ENCODE measurements around the gene ANK3.

Gene ANK3

GRCh38 chr10:60167050-60167449 is 222.6 kb downstream of the ANK3 start:
- DNase-seq = no peak

DNA sequence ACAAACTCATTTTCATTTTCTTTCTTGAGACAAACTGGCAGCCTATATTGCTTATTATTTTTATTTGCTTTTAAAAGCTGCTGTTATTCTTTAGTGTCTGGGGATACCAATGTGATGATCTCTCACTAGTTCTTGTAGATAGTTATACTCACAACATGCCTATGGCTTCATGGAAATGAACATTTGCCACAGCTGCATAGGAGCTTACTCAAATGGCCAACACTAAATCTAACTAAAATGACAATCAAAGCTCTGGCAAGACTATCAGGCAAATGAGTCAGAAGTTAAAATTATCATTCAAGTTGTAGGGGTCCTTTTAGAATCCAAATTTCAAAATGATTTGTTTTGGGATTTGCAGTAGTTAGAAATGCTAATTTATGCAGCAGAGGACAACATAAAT is 225.9 kb downstream of the ANK3 start:
- no peak for DNase-seq

GRCh38 chr10:60162631-60163030 is 227.0 kb downstream of the ANK3 start:
- DNase-seq = no peak

DNA sequence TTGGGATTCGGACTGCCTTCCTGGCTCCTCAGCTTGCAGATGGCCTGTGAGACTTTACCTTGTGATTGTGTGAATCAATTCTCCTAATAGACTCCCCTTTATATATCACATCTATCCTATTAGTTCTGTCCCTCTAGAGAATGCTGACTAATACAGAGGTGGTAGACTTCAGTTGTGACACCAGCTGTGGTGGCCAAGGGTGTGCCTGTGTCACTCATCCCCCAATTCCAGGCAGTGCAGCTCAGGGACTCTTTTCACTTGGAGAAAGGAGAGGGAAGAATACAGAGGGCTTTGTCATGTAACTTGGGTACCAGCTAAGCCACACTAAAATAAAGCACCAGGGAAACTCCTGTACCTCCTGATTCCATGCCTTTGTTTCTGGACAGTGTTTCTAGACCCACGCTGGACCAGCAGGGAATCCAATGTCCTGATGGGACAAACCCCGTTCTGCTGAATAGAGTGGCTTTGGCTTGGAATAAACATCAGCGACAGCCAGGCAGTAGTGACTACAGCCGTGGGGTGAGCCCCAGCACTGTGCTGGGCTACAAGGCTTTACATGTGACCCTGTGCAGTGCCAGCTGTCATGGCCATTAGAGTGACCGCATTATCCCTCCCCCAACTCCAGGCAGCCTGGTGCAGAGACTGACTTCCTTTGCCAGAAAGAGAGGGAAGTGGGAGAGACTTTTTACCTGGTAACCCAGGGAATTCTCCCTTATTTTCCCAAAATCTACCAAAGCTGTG is 233.6 kb downstream of the ANK3 start:
- DNase-seq = no peak

GRCh38 chr10:60155099-60155877 is 234.4 kb downstream of the ANK3 start:
- DNase-seq = no peak

DNA sequence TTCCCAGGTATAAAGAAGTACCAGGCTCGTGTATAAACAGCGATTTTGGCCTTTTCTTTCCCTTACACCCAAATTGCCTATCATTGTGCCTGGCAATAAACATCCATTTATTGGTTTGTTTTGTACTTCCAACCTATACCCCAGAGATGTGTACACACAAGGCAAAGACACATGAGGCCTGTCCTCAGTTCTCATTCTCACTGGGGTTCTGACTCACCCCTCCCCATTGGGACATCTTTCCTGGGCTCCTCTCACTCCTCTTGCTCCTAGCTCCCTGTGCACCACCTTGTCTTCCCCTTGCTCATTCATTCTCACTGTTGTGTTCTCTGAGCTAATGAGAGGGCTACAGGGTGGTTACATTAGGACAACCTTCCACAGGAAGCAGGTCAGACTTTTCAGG is 240.7 kb downstream of the ANK3 start:
- no peak for DNase-seq

DNA sequence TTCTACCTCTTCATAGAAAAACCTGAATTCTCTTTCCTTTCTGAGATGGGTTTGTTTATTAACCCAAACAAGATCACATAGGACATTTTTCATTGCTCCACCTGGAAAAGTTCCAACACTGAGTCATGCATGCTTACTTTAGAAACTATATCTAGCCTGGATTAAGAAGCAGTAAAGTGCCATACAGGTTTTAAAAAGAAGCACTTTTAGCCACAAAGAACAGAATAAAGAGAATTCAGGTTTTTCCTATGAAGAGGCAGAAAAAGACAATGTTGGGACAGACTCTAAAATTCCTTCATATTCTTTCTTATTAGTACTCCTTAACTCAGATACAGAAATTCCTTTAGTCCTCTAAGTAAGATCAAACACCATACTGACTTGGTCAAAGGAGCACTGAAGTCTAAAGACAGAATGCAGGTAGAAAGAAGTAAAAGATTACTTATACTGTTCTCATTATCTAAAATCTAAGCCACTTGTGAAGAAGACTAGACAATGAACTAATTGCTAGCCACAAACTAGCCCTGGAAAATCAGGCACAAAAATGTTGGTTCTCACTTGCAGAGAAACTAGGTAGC is 241.3 kb downstream of the ANK3 start:
- no peak for DNase-seq

GRCh38 chr10:60147576-60148265 is 242.0 kb downstream of the ANK3 start:
- DNase-seq = no peak

- no peak for DNase-seq
Observed at GRCh38 chr10:60147025-60147424, 242.7 kb downstream of the ANK3 start.

DNA sequence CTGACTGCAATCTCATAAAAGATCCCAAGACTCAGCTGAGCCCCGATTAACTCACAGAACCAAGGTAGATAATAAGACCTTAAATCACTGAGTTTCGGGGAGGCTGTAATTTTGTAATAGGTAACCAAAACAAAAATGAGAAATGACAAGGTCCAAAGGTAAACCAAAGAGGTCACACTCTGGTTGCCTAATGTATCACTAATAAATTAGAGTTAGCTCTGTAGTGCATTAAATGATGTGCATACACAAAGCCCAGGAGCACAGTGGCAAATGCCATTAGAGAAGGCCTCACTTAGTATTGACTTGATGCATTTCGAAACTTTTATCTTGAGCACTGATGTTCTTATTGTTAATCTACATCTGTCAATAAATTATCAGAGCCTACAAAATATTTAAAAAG is 245.6 kb downstream of the ANK3 start:
- no peak for DNase-seq

- no peak for DNase-seq
Observed at GRCh38 chr10:60142736-60143135, 246.9 kb downstream of the ANK3 start.

DNA sequence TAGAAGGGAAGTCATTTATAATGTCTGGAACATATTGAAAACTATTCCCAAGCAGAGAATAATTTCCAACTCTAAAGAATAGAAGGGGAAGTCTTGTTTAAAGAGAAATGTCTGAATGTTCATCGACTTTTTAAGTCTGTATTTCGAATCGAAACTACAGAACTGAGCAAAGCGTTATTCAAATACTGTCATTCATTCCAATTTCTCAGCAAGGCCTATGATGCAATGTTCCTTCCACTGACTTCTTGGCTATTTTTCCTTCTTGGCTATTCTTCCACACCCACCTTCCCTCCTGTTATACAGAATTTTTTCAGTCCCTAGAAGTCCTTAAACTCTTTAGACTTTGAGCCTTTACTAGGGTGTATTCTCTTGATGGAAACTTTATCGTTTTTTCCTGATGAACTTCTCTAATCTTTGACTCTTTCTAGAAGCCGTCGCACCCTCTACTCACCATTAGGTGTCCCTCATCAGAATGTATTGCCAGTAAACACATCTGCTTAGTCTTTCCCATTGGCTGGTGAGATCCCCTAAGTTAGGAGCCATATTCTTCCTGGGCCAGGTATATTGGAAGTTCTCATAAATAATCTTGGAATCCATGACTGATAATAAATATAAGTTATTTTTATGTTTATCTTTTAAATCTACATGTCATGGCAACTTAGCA is 247.6 kb downstream of the ANK3 start:
- DNase-seq = no peak

DNA sequence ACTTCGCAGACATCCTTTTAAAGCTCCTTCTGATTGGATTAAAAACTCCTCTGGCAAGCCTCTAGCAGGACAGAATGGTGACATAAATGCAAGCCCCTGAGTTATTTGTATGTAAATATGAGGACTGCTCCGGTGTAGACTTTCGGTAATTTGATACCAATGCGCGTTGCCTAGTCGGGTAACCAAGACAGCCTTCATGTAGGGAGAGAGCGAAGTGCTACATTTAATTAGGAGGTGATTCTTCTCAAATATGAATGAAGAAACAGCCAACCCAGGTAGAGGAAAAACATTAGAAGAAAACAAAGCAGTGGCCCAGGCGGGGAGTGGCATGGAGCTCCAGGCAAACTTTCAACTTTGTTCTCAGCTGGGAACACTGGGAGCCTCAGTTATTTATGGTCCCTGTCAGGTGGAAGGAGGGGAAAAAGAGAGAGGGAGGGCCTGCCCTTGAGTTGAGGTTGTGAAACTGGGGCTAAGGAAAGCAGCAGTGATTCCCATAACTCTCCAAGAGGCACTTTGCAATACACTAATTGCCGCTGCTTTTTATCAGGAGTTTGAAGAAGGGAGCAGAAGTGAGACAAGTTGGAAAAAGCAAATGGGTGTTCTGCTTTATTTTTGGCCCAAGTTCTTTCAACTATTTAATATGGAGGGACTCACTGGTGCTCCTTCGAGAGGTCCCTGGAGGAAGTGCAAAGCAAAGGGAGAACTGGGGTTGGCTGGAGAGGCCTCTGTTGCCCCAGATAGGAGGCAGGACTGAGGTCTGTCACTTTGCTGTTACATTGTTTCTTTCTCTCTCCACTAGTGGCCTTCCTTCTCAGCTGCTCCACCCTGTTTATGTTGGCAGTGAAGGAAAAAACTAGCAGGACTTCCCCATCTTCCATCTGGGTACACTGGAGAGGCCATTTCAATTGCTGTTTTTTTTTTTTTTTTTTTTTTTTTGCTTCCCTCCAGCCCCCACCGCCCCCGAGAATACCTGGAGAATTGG is 248.7 kb downstream of the ANK3 start:
- peak; percentile 73 for DNase-seq

GRCh38 chr10:60139798-60140566 is 249.7 kb downstream of the ANK3 start:
- no peak for DNase-seq

DNA sequence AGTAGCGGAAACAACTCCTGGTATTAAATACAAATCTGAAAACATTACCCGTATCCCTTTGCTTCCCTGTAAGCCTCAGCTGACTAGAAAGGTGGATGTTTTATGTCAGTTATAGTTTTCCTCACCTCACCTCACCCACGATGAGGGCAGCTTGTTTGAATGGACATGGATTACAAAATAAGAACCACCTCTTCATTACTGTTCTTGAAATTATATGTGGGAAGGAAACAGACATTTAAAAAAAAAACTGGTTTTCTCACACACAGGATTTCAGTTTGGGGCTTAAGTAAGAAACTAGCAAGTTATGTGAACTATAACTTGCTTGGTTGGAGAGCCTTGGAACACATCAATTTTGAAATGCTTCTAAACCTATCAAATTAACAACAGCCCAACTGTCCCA is 250.4 kb downstream of the ANK3 start:
- no peak for DNase-seq

GRCh38 chr10:60138842-60139241 is 250.8 kb downstream of the ANK3 start:
- DNase-seq = no peak

DNA sequence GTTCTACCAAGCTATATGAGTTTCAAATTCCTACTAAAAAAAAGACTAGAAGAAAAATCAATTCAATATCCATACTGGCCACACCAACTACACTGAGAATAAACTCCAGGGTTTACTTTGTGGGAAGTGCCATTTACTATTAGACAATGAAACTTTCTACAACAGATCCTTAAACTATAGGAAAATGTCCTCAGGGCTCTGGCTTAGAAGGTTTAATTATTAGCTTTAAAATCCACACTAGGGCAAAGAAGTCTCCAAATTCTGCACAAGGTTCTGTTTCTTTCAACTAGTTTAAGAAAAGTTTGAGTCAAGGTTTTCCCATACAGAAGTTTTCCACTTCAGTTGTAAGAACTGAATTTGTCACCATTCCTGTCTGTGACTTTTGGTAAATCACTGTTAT is 251.6 kb downstream of the ANK3 start:
- no peak for DNase-seq

- no peak for DNase-seq
Observed at GRCh38 chr10:60137292-60137992, 252.2 kb downstream of the ANK3 start.

GRCh38 chr10:60135020-60135419 is 254.7 kb downstream of the ANK3 start:
- no peak for DNase-seq

GRCh38 chr10:60134548-60134947 is 255.1 kb downstream of the ANK3 start:
- no peak for DNase-seq

All from NCI-H1436 (cell line).